ENCODE results near the gene OCRL.

OCRL gene

DNA sequence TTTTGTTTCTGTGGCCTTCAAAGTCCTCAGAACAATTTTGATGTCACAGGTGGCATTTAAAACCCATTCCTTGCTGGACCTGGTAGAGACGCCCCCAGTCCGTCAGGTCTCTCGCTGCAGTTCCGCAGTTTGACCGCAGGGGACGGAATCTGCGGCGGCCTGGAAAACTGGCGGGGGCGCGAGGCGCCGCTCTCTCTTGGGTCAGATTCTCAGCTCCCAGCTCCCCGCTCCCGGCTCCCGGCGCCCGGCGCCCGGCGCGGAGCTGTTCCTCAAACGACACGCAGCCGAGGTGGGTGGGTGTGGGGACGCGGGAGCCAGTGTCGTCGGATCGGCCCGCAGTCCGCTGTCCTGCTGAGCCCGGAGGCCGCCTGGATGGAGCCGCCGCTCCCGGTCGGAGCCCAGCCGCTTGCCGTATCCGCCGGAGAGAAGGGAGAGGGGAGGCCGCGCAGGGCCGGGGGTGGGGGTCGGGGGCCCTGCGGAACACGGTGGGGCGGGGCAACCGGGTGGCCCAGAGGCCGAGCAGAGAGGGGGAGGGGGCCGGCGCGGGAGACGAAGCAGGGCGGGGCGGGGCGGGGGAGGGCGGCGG is at the start of gene OCRL:
Gene OCRL, plus strand, starts transcription at position 192 of the 586 bp plus-strand sequence. Its CDS starts 181 bp downstream, at position 373.
- peak; percentile 2 for DNase-seq (ENCODE audit: low read depth, low spot score)

DNA sequence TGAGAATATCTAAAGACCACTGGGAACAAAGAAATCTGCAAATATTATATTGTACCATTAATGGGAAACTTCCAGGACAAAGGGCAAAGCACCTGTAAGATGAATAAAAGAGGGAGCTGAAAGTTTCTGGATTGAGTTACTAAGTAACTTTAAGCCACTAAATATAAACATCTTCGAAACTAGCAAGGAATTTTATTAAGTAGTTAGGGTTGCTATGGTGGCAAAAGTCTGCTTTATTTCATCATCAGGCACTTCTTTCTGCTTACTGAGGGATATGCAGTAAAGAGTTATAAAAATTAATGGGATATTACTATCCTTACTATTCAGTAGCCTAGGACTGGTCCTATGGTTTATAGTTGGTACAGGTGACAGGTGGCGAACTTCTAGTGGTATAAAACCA is 49.7 kb upstream of the OCRL start:
- no peak for DNase-seq (ENCODE audit: low read depth, low spot score)

DNA sequence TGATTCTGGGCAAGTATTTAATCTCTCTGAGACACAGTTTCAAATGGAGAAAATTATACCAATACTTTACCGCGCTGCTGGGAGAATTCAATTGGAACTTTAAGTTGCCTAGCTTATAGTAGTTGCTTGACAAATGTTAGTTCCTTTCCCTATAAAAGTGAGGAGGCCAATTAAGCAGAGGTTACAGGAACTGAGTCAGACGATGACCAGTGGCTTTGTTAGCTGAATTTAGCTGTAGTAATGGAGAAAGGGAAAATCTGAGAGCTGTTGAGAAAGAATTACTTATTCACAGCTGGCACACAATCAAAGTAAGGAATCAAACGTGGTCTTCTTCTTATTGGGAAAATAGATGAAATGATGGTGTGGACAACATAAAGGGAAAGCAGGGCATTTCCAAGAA is 46.4 kb upstream of the OCRL start:
- no peak for DNase-seq (ENCODE audit: low read depth, low spot score)

DNA sequence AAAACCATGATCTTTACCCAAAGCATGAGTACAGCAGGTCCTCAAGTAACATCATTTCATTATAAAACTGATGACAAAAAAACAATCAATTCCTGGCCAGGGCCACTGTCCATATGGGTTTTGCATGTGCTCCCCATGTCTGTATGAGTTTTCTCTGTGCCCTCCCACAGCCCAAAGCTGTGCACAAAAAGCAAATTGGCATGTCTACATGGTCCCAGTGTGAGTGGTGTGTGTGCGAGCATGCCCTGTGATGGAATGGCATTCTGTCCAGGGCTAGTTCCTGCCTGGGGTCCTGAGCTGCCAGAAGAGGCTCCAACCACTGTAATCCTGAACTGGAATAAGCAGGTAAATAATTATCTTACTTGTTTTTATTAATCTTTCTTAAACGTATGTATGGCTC is 45.2 kb upstream of the OCRL start:
- no peak for DNase-seq (ENCODE audit: low read depth, low spot score)

DNA sequence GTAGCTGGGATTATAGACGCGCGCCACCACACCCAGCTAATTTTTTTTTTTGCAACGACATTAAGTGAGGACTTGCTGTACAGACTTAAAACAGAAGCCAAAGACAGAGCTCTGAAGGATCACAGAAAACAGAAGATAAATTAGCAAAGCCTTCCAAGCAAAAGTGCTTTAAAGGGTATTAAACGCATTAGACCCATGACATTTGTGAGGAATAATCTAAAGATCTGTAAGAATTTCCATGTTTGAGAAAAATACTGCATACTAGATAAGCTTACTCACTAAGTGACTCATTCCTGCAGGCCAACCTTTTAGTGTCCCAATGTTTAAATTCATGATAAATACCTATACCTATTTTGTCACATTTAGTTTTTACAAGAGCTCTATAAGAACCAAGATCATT is 44.2 kb upstream of the OCRL start:
- DNase-seq (ENCODE audit: low read depth, low spot score) = no peak

DNA sequence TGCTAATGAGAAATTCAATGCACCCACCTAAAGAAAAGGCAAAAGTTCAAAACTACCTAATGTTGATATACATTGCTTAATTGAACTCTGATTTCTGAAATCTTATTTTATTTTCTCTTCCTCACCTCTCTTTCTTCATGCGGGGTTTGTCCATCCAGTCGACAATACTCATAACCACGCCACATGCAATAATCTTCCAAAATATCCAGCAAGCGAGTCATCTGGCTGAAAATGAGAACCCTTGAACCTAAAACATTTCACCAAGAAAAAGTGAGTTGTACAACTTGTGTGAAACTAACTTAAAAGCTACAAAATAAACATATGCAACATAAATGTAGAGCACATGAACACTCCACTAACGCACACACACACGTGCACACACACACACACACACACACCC is 43.4 kb upstream of the OCRL start:
- DNase-seq (ENCODE audit: low read depth, low spot score) = no peak

DNA sequence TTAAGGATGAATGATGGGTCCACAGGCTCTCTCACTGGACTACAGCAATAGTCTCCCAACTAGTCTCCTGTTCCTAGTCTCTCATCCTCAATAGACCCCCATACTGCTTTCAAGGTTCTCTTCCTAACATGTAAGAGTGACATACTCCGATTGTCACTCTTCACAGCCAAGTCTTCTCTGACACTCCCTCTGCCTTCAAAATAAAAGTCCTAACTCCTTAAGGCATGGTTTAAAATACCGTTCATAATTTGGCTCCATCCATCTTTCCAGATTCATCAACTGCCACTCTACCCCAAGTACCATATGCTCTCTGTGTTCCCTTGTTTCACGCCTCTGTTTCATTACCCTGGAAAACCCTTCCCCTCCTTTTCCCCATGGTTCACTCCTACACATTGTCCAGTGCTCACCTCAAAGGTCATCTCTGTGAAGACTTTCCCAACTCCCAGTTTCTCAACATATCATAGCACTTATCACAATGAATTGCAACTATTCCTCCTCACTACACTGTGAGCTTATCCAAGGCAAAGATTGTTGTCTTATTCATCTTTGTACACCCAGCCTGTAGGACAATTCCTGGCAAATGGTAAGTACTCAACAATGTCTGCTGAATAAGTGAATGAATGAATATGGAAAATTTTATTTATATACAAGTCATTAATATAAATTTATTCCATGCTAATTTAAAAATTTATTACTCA is 42.8 kb upstream of the OCRL start:
- no peak for DNase-seq (ENCODE audit: low read depth, low spot score)

DNA sequence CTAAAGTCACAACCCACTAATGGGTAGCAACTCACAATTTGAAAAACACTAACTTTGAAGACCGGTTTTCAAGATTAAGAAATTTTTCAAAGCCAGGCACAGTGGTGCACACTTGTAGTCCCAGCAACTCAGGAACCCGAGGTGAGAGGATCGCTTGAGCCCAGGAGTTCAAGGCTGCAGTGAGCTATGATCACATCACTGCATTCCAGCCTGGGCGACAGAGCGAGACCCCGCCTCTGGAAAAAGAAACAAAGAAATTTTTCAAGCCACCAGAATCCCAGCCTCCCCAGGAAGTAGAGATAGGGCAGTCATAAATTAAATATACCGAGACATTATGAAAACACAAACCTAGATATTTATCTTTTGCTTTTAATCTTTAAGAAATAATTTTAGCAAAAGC is 29.7 kb upstream of the OCRL start:
- DNase-seq (ENCODE audit: low read depth, low spot score) = no peak

DNA sequence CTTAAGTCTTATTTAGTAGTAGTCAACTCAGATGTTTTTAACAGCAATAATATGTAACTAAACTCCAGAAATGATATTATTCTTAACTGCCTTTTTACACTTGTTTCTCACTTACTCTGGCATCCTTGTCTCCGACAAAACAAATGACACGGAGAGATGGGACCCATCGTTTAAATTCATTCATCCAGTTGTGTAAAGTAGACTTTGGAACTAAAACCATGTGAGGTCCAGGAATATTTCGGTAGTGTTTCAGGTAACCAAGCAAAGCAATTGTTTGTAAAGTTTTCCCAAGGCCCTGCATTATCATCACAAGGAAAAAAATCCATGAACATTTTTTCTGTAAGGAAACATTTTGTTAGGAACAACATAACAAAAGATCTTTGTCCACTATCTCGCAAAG is 28.4 kb upstream of the OCRL start:
- no peak for DNase-seq (ENCODE audit: low read depth, low spot score)

DNA sequence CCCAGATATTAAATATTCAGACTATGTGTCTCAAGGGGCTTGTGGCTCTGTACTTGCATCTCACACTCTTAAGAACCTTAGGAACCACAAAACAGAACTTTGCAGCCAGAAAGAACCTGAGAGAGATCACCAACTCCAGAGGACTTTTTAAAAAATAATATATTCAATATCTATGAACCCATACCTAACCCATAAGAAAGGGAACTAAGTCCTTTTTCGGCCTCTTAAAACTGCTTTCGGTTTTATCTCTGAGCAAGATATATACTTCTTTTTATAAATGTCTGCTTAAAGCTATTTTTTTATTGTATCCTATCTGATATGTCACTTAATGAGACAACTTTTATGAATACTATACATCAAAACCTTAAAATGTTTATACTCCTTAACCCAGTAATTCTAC is 27.6 kb upstream of the OCRL start:
- no peak for DNase-seq (ENCODE audit: low read depth, low spot score)

DNA sequence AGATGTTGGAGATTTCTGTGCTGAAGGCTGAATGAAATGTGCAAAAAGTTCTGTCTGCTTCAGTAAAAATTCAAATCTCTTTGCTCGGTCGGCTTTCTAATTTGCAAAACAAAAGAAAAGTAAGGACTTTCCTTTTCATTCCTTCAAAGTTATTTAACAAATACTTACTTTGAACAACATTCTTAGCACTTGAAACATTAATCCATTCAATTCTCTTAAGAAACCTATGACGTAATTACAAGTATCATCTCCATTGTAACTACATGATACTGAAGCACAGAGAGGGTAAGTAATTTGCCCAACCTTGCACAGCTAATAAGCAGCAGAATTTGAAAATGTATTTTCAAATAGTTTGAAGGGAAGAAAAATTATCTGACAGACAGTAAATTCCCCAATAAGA is 23.7 kb upstream of the OCRL start:
- no peak for DNase-seq (ENCODE audit: low read depth, low spot score)

DNA sequence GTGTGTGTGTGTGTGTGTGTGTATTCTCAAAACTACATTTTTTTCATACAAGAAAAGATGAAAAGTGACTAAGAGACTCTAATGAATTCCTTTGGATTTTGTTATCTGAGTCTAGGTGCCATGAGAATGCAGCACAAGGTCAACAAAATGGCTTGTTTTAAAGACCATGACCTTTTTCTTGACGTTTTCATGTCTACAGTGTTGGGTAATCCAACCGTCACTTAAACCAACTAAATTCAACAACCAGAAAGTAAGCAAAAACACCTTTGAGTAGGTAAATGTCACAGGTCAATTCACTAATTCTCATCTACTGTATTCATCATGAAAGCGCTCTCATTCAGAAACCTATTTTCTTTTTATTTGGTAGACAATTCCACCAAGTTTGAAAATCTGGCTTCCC is 19.9 kb upstream of the OCRL start:
- DNase-seq (ENCODE audit: low read depth, low spot score) = no peak

DNA sequence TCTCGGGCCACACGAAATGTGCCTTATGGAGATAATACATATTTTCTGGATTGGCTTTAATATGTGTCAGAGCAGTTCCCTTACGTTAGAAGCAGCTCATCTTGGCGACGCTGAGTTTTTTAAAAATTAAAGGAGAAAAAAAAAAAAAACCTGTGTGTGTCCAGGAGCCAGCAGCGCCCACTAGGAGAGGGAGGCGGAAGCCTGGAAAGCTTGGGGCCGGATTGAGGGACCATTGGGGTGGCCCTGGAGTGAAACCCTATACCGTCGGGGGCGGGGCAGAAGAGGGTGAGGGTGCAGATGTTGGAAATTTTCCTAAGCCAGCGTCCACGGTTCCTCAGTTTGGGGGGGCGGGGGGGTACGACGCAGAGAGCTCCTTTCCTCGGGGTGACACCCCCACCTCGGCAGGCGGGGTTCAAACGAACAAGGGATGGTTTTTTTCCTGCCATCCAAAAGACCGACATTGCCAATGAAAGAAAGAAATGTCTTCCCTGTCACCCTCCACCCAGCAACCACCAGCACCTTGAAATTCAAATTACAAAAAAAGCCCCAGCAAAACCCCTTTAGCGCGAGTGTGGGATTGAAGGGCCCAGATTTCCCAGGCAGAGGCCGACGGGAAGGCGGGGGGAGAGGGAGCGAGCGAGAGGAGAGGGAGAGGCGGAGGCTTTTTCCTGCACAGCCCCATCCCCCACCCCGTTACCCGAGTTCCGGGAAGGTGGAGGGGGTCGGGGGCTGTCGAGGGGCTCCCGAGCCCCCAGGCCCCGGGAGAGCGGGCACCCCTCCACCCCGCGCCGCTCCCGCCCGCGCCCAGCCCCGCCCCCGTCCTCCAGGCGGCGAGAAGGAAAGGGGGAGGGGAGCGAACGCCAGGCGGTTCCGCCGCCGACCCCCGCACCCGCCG is 17.6 kb upstream of the OCRL start:
- no peak for DNase-seq (ENCODE audit: low read depth, low spot score)

DNA sequence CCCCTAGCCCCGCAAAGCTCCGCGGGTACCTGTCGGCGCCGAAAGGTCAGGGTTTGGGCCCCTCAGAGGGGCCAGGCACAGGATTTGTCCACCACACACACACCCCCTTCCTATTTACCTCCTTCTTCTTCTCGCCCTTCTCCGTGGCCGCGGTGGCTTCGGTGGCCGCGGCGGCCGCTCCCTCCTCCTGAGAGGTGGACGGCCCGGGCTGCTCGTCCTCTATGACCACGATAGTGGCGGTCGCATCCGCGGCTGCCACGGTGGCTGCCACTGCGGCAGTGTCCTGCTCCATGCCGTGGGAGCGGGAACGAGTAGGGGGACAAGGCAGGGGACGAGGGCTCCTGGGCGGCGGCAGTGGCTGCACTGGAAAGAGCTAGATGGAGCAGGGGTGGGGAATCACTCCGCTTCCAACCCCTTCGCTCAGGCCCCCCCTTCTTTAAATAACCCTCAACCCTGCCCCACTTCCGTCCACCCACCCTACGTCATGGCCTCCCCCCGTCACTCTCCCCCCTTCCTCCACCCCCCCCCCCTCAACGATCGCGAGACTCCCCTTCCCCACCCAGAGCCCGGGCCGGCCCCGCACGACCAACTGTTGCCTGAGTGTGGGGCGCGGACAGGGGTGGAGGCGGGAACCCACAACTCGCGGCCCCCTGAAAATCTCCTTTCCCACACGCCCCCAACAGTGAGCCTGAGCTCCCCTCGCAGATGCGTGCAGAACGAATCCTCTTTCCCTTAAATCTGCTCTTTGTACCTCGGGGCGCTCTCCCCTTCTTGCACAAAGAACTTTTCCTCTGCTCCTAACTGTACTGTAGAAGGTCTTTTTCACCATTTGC is 16.8 kb upstream of the OCRL start, which contains the start of gene SMARCA1:
Gene SMARCA1, minus strand, starts transcription at position 412 of the 833 bp plus-strand sequence. Its CDS starts 120 bp downstream, at position 292.
- DNase-seq (ENCODE audit: low read depth, low spot score) = no peak

DNA sequence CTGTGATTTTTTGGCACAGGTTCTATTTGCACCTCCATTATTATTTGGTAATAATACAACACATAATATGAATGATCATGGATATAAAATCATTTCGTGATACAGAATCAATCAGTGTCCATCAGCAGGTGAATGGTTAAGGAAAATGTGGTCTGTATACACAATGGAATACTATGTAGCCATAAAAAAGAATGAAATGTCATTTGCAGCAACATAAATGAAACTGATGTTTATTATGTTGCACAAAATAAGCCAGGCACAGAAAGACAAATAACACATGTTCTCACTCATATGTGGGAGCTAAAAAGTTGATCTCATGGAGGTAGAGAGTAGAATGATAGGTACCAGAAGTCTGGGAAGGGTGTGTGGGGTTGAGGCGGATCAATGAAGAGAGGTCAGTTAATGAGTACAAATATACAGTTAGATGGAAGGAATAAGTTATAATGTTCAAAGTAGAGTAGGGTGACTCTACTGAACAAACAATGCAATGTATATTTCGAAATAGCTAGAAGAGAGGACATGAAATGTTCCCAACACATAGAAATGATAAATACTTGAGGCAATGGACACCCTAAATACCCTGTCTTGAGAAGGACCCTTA is 15.7 kb upstream of the OCRL start:
- DNase-seq (ENCODE audit: low read depth, low spot score) = no peak

DNA sequence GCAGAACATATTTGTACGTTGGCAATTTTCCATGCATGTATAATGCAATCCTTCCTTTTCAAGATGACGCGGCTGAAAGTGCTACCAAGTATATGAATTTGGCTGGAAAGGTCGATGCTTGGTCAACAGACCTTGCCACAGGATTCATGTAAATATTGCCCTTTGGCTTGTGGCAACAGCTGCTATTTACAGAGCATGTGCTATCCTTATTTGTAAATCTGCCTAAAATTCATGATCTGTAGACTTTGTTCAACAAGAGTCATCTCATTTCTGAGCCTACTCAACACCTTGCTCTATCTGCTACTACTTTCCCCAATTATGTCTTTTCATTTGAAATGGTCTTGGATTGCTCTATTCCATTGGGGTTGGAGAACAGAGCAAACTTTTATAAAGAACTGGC is 14.9 kb upstream of the OCRL start:
- DNase-seq (ENCODE audit: low read depth, low spot score) = no peak

DNA sequence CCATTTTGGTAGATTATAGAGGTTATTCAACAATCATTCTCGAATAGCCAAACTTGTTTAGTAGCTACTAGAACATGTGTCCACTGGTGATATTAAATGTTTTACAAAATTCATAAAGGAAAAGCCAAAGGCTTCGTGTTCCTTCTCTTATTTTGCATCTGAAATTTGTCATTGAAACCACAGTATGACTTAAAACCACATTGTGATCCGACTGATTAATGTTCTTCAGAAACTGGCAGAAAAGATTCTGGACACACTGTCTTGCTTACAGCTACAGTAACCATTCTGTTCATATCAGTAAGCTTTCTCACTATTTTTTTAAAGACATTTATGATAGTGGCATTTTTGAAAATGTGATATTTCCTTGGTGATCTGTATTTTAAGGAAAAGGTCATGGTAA is 14.2 kb upstream of the OCRL start:
- DNase-seq (ENCODE audit: low read depth, low spot score) = no peak

DNA sequence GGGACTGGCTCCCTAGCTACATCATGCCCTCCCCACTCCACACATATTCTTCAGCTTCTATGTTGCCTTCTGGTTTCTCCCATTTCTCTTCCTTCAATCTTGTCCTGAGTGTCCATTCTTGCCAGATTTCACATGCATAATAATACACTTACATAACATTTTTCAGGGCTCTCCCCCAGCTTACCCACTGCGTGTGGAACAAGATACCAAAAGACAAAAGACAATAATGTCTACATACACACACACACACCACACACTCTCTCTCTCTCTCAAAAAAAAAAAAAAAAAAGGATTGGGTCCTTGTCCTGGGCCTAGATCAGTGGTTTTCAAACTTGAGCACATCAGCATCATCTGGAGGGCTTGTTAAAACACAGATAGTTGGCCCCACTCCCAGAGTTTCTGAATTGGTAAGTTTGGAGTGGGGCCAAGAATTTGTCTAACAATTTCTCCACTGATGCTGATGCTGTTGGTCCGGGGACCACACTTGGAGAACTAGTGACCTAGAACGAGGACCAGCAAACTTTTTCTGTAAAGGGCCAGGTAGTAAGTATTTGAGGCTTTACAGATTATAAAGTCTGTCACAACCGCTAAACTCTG is 10.3 kb upstream of the OCRL start:
- DNase-seq (ENCODE audit: low read depth, low spot score) = no peak

DNA sequence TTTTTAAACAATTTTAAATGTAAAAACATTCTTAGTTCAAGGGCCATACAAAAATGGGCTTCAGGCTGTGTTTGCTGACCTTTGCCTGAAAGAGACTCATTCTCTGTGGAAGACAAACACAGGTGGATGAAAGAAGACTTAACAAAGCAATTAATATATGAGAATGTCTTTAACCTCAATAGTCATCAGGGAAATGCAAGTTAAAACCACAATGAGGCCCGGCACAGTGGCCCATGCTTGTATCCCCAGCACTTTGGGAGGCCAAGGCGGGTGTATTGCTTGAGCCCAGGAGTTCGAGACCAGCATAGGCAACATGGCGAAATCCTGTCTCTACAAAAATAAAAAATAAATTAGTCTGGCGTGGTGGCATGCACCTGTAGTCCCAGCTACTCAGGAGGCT is 9.6 kb upstream of the OCRL start:
- no peak for DNase-seq (ENCODE audit: low read depth, low spot score)

DNA sequence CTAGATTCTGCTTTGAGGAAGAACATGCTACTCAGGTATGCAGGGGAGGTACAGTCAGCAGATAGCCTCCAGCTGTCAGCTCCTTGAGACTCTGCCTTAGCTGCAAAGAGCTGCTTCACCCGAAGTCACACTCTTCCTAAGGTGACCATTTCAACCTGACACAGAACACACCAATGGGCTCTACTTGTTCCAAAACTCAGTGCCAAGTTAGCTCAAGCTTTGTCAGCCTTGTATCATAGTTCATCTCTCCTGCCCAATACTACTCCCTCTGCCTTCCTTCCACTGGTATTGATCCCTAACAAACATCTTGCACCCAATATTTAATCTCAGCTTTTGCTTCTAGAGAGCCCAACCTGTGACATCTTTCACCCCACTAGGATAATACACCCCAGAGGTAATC is 8.9 kb upstream of the OCRL start:
- DNase-seq (ENCODE audit: low read depth, low spot score) = no peak

All from activated naive CD8-positive, alpha-beta T cell treated with anti-CD3 and anti-CD28 coated beads, Interleukin-2, amount 50 U/mL, for 16 hours (primary cell).